Measurements from ENCODE around the gene MYO1H. TPM values are rescaled to one million over a fixed set of nuclear protein-coding genes. Genes with fewer than 3 reads are reported as not detected.

MYO1H gene
- total and polyA plus RNA-seq, 2 experiments from 2014 or later: not detected

GRCh38 chr12:109352184-109352583 is 4.5 kb downstream of the MYO1H start (continued):
- TF ChIP-seq REST (IDR thresholded peaks at IDR 0.05; ENCODE audit: unreplicated experiment): no peak
- TF ChIP-seq EZH2 (IDR thresholded peaks at IDR 0.05; ENCODE audit: low read depth, unreplicated experiment): no peak

DNA sequence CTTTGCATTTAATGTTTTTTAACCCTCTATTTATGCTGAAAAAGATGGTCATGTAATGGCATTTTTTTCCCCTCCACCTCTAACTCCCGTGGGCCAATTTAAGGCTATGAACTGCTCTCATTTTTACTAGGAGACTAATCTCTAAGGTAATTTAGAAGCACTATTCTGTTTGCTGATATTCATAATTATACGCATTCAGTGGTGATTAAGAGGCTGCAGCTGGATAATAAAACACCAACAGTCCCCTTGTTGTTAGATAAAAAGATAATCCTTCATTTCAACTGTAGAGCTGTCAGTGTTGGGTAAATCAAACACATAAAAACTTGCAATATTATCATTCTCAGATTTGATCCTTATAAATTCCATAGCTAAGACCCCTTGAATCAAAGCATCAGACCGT is 8.9 kb downstream of the MYO1H start:
- no peak for TF ChIP-seq ZNF331 (CRISPR knock-in tag; IDR thresholded peaks at IDR 0.05; ENCODE audit: low read depth)
- TF ChIP-seq, protein P1, sequence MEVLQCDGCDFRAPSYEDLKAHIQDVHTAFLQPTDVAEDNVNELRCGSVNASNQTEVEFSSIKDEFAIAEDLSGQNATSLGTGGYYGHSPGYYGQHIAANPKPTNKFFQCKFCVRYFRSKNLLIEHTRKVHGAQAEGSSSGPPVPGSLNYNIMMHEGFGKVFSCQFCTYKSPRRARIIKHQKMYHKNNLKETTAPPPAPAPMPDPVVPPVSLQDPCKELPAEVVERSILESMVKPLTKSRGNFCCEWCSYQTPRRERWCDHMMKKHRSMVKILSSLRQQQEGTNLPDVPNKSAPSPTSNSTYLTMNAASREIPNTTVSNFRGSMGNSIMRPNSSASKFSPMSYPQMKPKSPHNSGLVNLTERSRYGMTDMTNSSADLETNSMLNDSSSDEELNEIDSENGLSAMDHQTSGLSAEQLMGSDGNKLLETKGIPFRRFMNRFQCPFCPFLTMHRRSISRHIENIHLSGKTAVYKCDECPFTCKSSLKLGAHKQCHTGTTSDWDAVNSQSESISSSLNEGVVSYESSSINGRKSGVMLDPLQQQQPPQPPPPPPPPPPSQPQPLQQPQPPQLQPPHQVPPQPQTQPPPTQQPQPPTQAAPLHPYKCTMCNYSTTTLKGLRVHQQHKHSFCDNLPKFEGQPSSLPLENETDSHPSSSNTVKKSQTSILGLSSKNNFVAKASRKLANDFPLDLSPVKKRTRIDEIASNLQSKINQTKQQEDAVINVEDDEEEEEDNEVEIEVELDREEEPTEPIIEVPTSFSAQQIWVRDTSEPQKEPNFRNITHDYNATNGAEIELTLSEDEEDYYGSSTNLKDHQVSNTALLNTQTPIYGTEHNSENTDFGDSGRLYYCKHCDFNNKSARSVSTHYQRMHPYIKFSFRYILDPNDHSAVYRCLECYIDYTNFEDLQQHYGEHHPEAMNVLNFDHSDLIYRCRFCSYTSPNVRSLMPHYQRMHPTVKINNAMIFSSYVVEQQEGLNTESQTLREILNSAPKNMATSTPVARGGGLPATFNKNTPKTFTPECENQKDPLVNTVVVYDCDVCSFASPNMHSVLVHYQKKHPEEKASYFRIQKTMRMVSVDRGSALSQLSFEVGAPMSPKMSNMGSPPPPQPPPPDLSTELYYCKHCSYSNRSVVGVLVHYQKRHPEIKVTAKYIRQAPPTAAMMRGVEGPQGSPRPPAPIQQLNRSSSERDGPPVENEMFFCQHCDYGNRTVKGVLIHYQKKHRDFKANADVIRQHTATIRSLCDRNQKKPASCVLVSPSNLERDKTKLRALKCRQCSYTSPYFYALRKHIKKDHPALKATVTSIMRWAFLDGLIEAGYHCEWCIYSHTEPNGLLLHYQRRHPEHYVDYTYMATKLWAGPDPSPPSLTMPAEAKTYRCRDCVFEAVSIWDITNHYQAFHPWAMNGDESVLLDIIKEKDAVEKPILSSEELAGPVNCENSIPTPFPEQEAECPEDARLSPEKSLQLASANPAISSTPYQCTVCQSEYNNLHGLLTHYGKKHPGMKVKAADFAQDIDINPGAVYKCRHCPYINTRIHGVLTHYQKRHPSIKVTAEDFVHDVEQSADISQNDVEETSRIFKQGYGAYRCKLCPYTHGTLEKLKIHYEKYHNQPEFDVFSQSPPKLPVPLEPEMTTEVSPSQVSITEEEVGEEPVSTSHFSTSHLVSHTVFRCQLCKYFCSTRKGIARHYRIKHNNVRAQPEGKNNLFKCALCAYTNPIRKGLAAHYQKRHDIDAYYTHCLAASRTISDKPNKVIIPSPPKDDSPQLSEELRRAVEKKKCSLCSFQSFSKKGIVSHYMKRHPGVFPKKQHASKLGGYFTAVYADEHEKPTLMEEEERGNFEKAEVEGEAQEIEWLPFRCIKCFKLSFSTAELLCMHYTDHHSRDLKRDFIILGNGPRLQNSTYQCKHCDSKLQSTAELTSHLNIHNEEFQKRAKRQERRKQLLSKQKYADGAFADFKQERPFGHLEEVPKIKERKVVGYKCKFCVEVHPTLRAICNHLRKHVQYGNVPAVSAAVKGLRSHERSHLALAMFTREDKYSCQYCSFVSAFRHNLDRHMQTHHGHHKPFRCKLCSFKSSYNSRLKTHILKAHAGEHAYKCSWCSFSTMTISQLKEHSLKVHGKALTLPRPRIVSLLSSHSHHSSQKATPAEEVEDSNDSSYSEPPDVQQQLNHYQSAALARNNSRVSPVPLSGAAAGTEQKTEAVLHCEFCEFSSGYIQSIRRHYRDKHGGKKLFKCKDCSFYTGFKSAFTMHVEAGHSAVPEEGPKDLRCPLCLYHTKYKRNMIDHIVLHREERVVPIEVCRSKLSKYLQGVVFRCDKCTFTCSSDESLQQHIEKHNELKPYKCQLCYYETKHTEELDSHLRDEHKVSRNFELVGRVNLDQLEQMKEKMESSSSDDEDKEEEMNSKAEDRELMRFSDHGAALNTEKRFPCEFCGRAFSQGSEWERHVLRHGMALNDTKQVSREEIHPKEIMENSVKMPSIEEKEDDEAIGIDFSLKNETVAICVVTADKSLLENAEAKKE (CRISPR knock-in tag; IDR thresholded peaks at IDR 0.05): no peak
- TF ChIP-seq CREB1 (CRISPR knock-in tag; IDR thresholded peaks at IDR 0.05; ENCODE audit: low read depth): no peak
- TF ChIP-seq EZH2phosphoT487 (IDR thresholded peaks at IDR 0.05; ENCODE audit: unreplicated experiment): no peak
- TF ChIP-seq ZNF114 (CRISPR knock-in tag; IDR thresholded peaks at IDR 0.05): no peak
- TF ChIP-seq STAT1 (IDR thresholded peaks at IDR 0.05; ENCODE audit: unreplicated experiment): no peak
- no peak for TF ChIP-seq POLR2AphosphoS5 (IDR thresholded peaks at IDR 0.05; ENCODE audit: low read depth)
- no peak for TF ChIP-seq NANOG (IDR thresholded peaks at IDR 0.05; ENCODE audit: borderline replicate concordance)
- Histone ChIP-seq H3K27ac (ENCODE audit: low read depth) (no peak overlapping the region), H3F3A (replicated peaks; ENCODE audit: low read depth) (no peaks in the 10 kb centered on the region), H4K20me1 (replicated peaks; ENCODE audit: insufficient read depth) (no peaks in the 10 kb centered on the region), H3K4me3 (no peak overlapping the region), H3K4me2 (no peak overlapping the region), H3K4me1 (ENCODE audit: insufficient read depth) (no peaks in the 10 kb centered on the region), H3K79me2 (replicated peaks; ENCODE audit: insufficient read depth) (no peaks in the 10 kb centered on the region), H3K36me3 (ENCODE audit: insufficient read depth) (no peaks in the 10 kb centered on the region), H3K9me2 (ENCODE audit: insufficient read depth) (no peaks in the 10 kb centered on the region; the same call in 1 of the 2 replicates), H3K27me3 (ENCODE audit: insufficient read depth) (no peaks in the 10 kb centered on the region), H2AFZ (0 out of 2 replicates have a peak overlapping the region, but pooled peaks have one; percentile 69)
- H3K4me1 Mint-ChIP-seq: peaks cover 2% of the 10 kb centered on the region; the same call in 1 of the 3 replicates
- no peak for DNase-seq (ENCODE audit: low spot score)
- H3K36me3 Mint-ChIP-seq (ENCODE audit: low read depth): no peaks in the 10 kb centered on the region
- H3K9me3 Mint-ChIP-seq: no peaks in the 10 kb centered on the region
- no peak for ATAC-seq
- H3K4me3 Mint-ChIP-seq: no peak overlapping the region
- H3K27ac Mint-ChIP-seq: no peak overlapping the region
- peaks cover 2% of the 10 kb centered on the region for H3K27me3 Mint-ChIP-seq (ENCODE audit: insufficient read depth, low read depth, poor library complexity)

All from GM23338 (cell line).